ENCODE measurements around the gene MOCOS. TPM values are rescaled to one million over a fixed set of nuclear protein-coding genes. Genes with fewer than 3 reads are reported as not detected.

Gene MOCOS
- total RNA-seq, 1 donor from 2014 or later, result 0.42 TPM

DNA sequence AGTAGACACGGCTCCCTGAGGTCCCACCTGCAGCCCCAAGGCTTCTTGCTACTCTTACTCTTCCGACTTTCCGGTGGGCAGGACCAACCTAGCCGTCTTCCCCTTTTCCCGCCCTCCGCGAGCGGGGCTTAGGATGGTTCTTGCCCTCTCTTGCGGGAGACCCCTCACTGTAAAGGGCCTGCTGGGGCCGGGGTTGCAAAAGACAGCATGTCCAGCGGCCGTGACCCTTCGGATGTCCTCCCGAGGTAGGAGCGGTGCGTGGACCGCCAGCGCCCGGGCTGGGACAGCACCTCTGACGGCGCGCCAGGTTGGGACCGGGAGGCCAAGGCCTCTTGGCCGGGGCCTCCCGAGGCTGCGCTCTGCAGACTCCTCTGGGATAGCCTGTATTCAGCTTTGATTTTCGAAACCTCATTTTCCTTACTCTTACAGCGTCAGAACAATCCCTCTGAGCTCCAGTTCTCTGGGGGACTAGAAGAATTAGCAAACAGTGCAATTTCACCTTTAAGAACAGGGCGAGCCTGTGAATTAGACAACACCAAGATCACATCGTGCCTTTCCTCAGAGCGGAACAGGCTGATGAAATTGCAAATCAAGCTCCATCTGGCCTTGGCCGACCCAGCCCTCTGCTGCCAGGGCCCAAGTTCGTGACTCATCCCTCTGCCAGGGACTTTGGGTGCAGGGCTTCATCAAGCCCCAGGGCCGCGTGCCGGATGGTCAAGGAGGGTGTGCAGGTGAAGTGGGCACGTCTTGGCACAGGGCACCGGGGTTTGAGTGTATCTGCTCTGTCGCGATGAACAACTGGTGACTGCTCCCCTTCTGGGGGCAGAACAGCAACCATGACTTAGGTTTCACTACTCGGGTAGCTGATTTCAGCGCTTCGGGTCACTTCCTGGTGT is 777 bp downstream of the MOCOS start:
- ChIA-PET CTCF (interaction anchor here (1.5 kb wide), 1 partner anchor 96 kb away, joined by 3 read pairs; no protein-coding TSS in a partner anchor), POLR2A (interaction anchor here (1.0 kb wide), 1 partner anchor 216 kb away, joined by 6 read pairs; the partner anchor contains the start of gene RMP24)
- no peaks in the 10 kb centered on the region for H3K9me3 Mint-ChIP-seq
- H3K27me3 Mint-ChIP-seq, result peaks cover 34% of the 10 kb centered on the region
- no peaks in the 10 kb centered on the region for H3K36me3 Mint-ChIP-seq (ENCODE audit: low read depth)
- TF ChIP-seq, protein P1, sequence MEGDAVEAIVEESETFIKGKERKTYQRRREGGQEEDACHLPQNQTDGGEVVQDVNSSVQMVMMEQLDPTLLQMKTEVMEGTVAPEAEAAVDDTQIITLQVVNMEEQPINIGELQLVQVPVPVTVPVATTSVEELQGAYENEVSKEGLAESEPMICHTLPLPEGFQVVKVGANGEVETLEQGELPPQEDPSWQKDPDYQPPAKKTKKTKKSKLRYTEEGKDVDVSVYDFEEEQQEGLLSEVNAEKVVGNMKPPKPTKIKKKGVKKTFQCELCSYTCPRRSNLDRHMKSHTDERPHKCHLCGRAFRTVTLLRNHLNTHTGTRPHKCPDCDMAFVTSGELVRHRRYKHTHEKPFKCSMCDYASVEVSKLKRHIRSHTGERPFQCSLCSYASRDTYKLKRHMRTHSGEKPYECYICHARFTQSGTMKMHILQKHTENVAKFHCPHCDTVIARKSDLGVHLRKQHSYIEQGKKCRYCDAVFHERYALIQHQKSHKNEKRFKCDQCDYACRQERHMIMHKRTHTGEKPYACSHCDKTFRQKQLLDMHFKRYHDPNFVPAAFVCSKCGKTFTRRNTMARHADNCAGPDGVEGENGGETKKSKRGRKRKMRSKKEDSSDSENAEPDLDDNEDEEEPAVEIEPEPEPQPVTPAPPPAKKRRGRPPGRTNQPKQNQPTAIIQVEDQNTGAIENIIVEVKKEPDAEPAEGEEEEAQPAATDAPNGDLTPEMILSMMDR (IDR thresholded peaks at IDR 0.05), result no peak
- peak overlapping the region; percentile 84 for H3K4me3 Mint-ChIP-seq
- DNase-seq (no peak), ATAC-seq (ENCODE audit: low read depth) (peak; percentile 6)
- H3K27ac Mint-ChIP-seq, result no peak overlapping the region
- intact Hi-C loops (cut with micrococcal nuclease), result loop anchor here (1.0 to 10.0 kb wide), 3 partner anchors 36 to 647 kb away; partner anchors contain the start of genes ELP2 and SLC39A6
- H3K4me1 Mint-ChIP-seq, result peaks cover 29% of the 10 kb centered on the region

DNA sequence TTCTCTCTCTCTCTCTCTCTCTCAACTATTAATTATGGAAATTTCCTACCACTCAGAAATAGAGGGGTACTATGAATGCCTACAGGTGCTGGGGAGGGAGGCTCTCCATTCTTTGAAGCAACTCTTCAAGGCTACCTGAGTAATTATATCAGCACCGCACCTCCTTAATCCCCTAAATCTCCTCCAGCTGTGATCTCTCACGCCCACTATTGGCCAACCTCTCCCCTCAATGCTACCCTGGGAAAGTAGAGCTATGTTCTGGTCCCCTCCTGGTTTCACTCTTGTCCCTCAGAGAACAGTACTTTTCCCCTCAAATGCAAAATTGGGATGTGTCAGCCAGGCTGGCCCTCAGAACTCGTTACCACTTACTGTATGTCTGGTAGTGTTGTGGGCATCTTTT is 1.6 kb downstream of the MOCOS start:
- no peaks in the 10 kb centered on the region for H3K36me3 Mint-ChIP-seq (ENCODE audit: low read depth)
- peaks cover 34% of the 10 kb centered on the region for H3K27me3 Mint-ChIP-seq
- CTCF ChIA-PET, result interaction anchor here (1.5 kb wide), 1 partner anchor 96 kb away, joined by 3 read pairs; no protein-coding TSS in a partner anchor
- no peak for DNase-seq
- no peak for ATAC-seq (ENCODE audit: low read depth)
- intact Hi-C loops (cut with micrococcal nuclease), result loop anchor here (5.0 to 10.0 kb wide), 2 partner anchors 37 to 646 kb away; no protein-coding TSS in a partner anchor
- peaks cover 29% of the 10 kb centered on the region for H3K4me1 Mint-ChIP-seq
- TF ChIP-seq, protein P1 (IDR thresholded peaks at IDR 0.05), result no peak
- peak overlapping the region; percentile 84 for H3K4me3 Mint-ChIP-seq
- H3K9me3 Mint-ChIP-seq, result no peaks in the 10 kb centered on the region
- POLR2A ChIA-PET, result no interaction called here
- H3K27ac Mint-ChIP-seq, result no peak overlapping the region

DNA sequence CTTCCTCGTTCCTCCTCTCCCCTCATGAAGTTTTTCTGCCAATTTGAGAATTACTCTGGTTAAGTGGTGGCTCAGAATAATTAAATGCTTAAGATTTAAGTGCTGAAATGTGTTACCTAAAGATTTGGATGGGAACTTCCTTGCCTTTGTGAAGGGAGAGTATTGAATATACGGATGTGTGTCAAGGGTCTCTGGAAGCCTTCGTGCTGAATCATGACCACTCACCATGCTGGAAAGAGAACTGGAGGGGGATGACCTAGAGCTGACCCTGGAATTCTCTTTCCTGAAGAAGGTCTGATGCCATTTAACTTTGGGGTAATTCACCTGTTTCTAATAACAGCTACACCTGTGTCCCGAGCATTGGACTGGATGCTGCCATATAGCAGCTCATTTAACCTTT is 2.2 kb downstream of the MOCOS start:
- no peaks in the 10 kb centered on the region for H3K36me3 Mint-ChIP-seq (ENCODE audit: low read depth)
- no peak overlapping the region for H3K27ac Mint-ChIP-seq
- H3K27me3 Mint-ChIP-seq, result peaks cover 34% of the 10 kb centered on the region
- intact Hi-C loops (cut with micrococcal nuclease), result loop anchor here (5.0 to 10.0 kb wide), 2 partner anchors 37 to 645 kb away; no protein-coding TSS in a partner anchor
- H3K4me1 Mint-ChIP-seq, result peaks cover 29% of the 10 kb centered on the region
- no peak for ATAC-seq (ENCODE audit: low read depth)
- DNase-seq, result no peak
- TF ChIP-seq, protein P1 (IDR thresholded peaks at IDR 0.05), result no peak
- ChIA-PET CTCF (no interaction called here), POLR2A (no interaction called here)
- H3K9me3 Mint-ChIP-seq, result no peaks in the 10 kb centered on the region
- no peak overlapping the region for H3K4me3 Mint-ChIP-seq

GRCh38 chr18:36191286-36191685 is 4.0 kb downstream of the MOCOS start:
- POLR2A ChIA-PET, result no interaction called here
- intact Hi-C loops (cut with micrococcal nuclease), result no loop called here
- peaks cover 33% of the 10 kb centered on the region for H3K27me3 Mint-ChIP-seq
- H3K4me1 Mint-ChIP-seq, result peaks cover 14% of the 10 kb centered on the region
- no peak overlapping the region for H3K27ac Mint-ChIP-seq
- H3K4me3 Mint-ChIP-seq, result no peak overlapping the region
- ATAC-seq (ENCODE audit: low read depth), result no peak
- H3K36me3 Mint-ChIP-seq (ENCODE audit: low read depth), result no peaks in the 10 kb centered on the region
- TF ChIP-seq, protein P1 (IDR thresholded peaks at IDR 0.05), result no peak
- no peak for DNase-seq
- no peaks in the 10 kb centered on the region for H3K9me3 Mint-ChIP-seq
- CTCF ChIA-PET, result no interaction called here

GRCh38 chr18:36191711-36192110 is 4.4 kb downstream of the MOCOS start:
- peaks cover 11% of the 10 kb centered on the region for H3K4me1 Mint-ChIP-seq
- intact Hi-C loops (cut with micrococcal nuclease), result no loop called here
- H3K4me3 Mint-ChIP-seq, result no peak overlapping the region
- ATAC-seq (ENCODE audit: low read depth), result no peak
- TF ChIP-seq, protein P1 (IDR thresholded peaks at IDR 0.05), result no peak
- ChIA-PET POLR2A (no interaction called here), CTCF (no interaction called here)
- no peak for DNase-seq
- H3K27me3 Mint-ChIP-seq, result peaks cover 30% of the 10 kb centered on the region
- H3K36me3 Mint-ChIP-seq (ENCODE audit: low read depth), result no peaks in the 10 kb centered on the region
- H3K27ac Mint-ChIP-seq, result no peak overlapping the region
- H3K9me3 Mint-ChIP-seq, result no peaks in the 10 kb centered on the region

Data from activated B cell treated with CpG ODN at 0.5 μM for 24 hours (primary cell).